Smooth muscle cell (in vitro differentiated cells): ENCODE data around the gene PRKN. TPM values are rescaled to one million over a fixed set of nuclear protein-coding genes. Genes with fewer than 3 reads are reported as not detected.

ENCODE experiments used
- DNase-seq: peaks from one replicate; lab custom pipeline; 2025; ENCODE audit not compliant: unreplicated experiment; lab: John Stamatoyannopoulos, UW
- H2AFZ ChIP-seq: fragments of 200-600 bp; sonication (generic); 2 replicates; pipeline ENCODE4 v1.6.0; 2016; ENCODE audit warnings: antibody characterized with exemption, low read depth, mild to moderate bottlenecking
- H3F3A ChIP-seq: fragments of 200-600 bp; sonication (generic); 2 replicates; pipeline ENCODE4 v1.6.0; 2017; ENCODE audit warnings: antibody characterized with exemption, low read depth
- H3K27ac ChIP-seq: fragments of 200-600 bp; sonication (generic); 2 replicates; pipeline ENCODE4 v1.5.1; 2016; ENCODE audit warnings: low read depth, mild to moderate bottlenecking
- H3K27me3 ChIP-seq: fragments of 200-600 bp; sonication (generic); 2 replicates; pipeline ENCODE4 v1.6.1; 2016; ENCODE audit warnings: low read depth, mild to moderate bottlenecking
- H3K36me3 ChIP-seq: fragments of 200-600 bp; sonication (generic); 2 replicates; pipeline ENCODE4 v1.5.1; 2016; ENCODE audit warnings: low read depth
- H3K4me1 ChIP-seq: fragments of 200-600 bp; sonication (generic); 2 replicates; pipeline ENCODE4 v1.5.1; 2016; ENCODE audit warnings: low read depth
- H3K4me2 ChIP-seq: fragments of 200-600 bp; sonication (generic); 2 replicates; pipeline ENCODE4 v1.6.0; 2016; ENCODE audit warnings: mild to moderate bottlenecking
- H3K4me3 ChIP-seq: fragments of 200-600 bp; sonication (generic); 2 replicates; pipeline ENCODE4 v1.5.1; 2016; ENCODE audit warnings: mild to moderate bottlenecking
- H3K79me2 ChIP-seq: fragments of 200-600 bp; sonication (generic); 2 replicates; pipeline ENCODE4 v1.6.0; 2016; ENCODE audit warnings: low read depth, mild to moderate bottlenecking
- H3K9ac ChIP-seq: fragments of 200-600 bp; sonication (generic); 2 replicates; pipeline ENCODE4 v1.6.0; 2016; ENCODE audit warnings: low read depth
- H3K9me3 ChIP-seq: fragments of 200-600 bp; sonication (generic); replicated peaks from 2 replicates; pipeline ENCODE4 v1.5.1; 2016; ENCODE audit warnings: low read depth
- H4K20me1 ChIP-seq: fragments of 200-600 bp; sonication (generic); 2 replicates; pipeline ENCODE4 v1.6.0; 2016; ENCODE audit warnings: low read depth
- WGBS: methylation state at CpG from one replicate; pipeline ENCODE4 v1.1.7; 2016; ENCODE audit warnings: low lambda C conversion rate; 5-methylcytosine and 5-hydroxymethylcytosine counted together
- polyA plus RNA-seq: library from polyadenylated mRNA; unstranded; fragments of >200 nt; fragmentation: Nextera tagmentation; extraction: Ambion mirVana; gene quantifications from 2 replicates; pipeline ENCODE4 v1.2.1, GENCODE V29; 2016
- total RNA-seq: library from RNA; depleted of rRNA; stranded (reverse); fragments of >200 nt; gene quantifications from 2 replicates; pipeline ENCODE4 v1.2.3, GENCODE V29; 2014
- TF ChIP-seq, protein P1 (sequence below): fragments of 200-600 bp; sonication (generic); IDR thresholded peaks from 2 replicates; pipeline ENCODE4 v1.5.1; 2017; ENCODE audit warnings: borderline replicate concordance, mild to moderate bottlenecking, antibody characterized with exemption; ENCODE audit not compliant: insufficient read depth, poor library complexity, severe bottlenecking

PRKN gene
- total and polyA plus RNA-seq, 2 experiments from 2014 or later, result 0.81 to 5.1 TPM

DNA sequence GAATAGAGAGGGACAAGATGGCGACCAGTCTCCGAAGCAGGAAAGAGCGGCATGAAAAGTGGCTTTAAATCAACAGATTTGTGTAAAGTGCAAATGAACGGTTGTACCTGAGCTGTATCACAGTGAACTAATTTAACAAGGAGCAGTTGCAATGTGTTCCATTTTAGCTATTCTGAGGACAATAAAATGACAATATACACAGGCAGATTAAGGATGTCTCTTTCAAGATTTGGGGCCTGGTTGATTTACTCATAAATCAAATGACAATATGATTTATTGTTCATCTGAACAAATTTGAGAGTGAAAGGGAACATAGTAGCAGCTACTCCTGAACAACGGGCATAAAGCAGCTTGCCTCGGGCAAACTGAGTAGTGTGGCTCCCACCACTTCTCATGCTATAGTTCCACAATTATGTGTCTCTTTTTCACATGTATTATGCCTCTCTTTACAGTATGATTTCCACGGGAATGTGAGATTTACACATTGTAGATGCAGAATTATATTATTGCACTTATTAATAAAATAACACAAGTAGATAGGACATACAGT lies 1249.6 kb downstream of the PRKN start:
- no peaks in the 10 kb centered on the region for H3K27me3 ChIP-seq

DNA sequence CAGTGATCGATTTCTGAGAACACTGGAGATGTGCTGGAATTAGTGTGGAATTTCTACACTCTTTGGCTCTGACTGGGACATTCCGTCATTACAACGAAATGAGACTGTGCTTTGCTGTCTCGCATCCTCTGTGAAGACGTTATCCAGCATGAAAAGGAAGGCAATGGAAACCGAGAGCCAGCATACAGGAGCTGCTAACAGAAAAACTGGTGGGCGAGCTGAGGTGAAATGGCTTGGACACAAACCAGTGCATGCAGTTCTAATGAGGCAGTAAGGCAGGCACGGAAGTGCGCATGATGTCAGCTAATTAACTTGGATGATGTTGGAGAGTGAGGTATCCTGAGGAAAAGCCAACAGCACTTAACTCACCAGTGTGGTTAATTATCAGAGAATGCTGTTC lies 1250.9 kb downstream of the PRKN start:
- DNase-seq, result no peak
- Histone ChIP-seq H3K36me3 (no peaks in the 10 kb centered on the region), H3K9me3 (no peaks in the 10 kb centered on the region), H4K20me1 (no peaks in the 10 kb centered on the region), H3K79me2 (no peaks in the 10 kb centered on the region), H3K4me3 (no peak overlapping the region), H2AFZ (no peak overlapping the region), H3K27me3 (no peaks in the 10 kb centered on the region), H3K27ac (peak overlapping the region; percentile 42), H3K4me1 (no peaks in the 10 kb centered on the region), H3K4me2 (peak overlapping the region; percentile 13), H3F3A (no peaks in the 10 kb centered on the region), H3K9ac (peak overlapping the region; percentile 36)
- 30% methylated on average over 9 of the region's 9 CpGs for WGBS
- TF ChIP-seq, protein P1, sequence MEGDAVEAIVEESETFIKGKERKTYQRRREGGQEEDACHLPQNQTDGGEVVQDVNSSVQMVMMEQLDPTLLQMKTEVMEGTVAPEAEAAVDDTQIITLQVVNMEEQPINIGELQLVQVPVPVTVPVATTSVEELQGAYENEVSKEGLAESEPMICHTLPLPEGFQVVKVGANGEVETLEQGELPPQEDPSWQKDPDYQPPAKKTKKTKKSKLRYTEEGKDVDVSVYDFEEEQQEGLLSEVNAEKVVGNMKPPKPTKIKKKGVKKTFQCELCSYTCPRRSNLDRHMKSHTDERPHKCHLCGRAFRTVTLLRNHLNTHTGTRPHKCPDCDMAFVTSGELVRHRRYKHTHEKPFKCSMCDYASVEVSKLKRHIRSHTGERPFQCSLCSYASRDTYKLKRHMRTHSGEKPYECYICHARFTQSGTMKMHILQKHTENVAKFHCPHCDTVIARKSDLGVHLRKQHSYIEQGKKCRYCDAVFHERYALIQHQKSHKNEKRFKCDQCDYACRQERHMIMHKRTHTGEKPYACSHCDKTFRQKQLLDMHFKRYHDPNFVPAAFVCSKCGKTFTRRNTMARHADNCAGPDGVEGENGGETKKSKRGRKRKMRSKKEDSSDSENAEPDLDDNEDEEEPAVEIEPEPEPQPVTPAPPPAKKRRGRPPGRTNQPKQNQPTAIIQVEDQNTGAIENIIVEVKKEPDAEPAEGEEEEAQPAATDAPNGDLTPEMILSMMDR, result no peak

More for the DNA sequence above, 1249.6 kb downstream of the PRKN start:
- Histone ChIP-seq H3K4me2 (no peak overlapping the region), H3K9me3 (no peaks in the 10 kb centered on the region), H3K79me2 (no peaks in the 10 kb centered on the region), H3K4me3 (no peak overlapping the region), H3K27ac (no peak overlapping the region), H3F3A (no peaks in the 10 kb centered on the region), H3K9ac (no peak overlapping the region), H2AFZ (no peak overlapping the region), H3K4me1 (peaks cover 6% of the 10 kb centered on the region), H3K36me3 (no peaks in the 10 kb centered on the region), H4K20me1 (no peaks in the 10 kb centered on the region)
- TF ChIP-seq, protein P1, result no peak
- 93% methylated on average over 7 of the region's 7 CpGs for WGBS
- DNase-seq, result no peak

DNA sequence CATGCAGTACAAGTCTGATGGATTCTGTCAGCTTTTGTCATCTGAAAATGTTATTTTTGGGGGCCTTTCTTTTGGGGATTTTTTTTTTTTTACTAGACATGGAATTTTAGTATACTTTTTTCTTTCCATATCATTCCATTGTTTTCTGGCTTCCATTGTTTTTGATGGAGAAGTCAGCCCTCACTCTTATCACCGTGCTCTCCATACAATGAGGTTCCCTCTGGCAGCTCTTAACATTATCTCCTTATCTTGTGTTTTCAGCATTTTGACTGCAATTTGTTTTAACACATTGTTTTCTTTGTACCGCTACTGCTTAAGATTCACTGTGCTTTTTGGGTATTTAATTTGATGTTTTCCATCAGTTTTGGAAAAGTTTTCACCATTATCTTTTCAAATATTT lies 1262.2 kb downstream of the PRKN start:
- Histone ChIP-seq H3K4me3 (no peak overlapping the region), H3K36me3 (no peaks in the 10 kb centered on the region), H3K27ac (no peak overlapping the region), H3F3A (no peaks in the 10 kb centered on the region), H3K9me3 (no peaks in the 10 kb centered on the region), H3K9ac (no peak overlapping the region), H3K27me3 (no peaks in the 10 kb centered on the region), H2AFZ (no peak overlapping the region), H3K4me2 (no peak overlapping the region), H3K4me1 (no peaks in the 10 kb centered on the region), H4K20me1 (no peaks in the 10 kb centered on the region), H3K79me2 (no peaks in the 10 kb centered on the region)
- DNase-seq, result no peak
- TF ChIP-seq, protein P1, result no peak
- 85% methylated on average over 2 of the region's 2 CpGs for WGBS

DNA sequence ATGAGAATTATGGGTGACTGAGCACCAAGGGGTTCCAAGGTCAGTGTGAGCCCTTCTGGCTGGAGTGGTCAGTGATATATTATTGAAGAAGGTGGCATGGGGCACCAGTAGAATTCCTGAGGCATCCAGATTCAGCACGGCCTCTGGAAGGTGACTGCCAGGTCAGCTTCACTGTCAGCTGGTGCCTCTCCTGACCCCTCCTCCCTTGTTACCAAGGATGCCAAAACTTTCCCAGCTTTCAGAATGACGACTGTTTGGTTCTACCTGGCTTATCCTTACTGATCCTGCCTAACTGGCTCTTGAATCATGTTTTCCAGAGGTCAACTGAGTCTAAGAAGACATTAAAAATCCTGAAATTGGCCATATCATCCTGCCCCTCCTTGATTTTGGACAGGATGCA lies 1264.5 kb downstream of the PRKN start:
- no peak overlapping the region for H3K4me3 ChIP-seq
- peaks cover 14% of the 10 kb centered on the region for H3F3A ChIP-seq
- H3K36me3 ChIP-seq, result no peaks in the 10 kb centered on the region
- TF ChIP-seq, protein P1, result no peak
- no peaks in the 10 kb centered on the region for H3K27me3 ChIP-seq
- no peak overlapping the region for H3K9ac ChIP-seq
- H3K9me3 ChIP-seq, result no peaks in the 10 kb centered on the region
- no peak overlapping the region for H3K4me2 ChIP-seq
- no peak overlapping the region for H3K27ac ChIP-seq
- no peaks in the 10 kb centered on the region for H4K20me1 ChIP-seq
- H3K79me2 ChIP-seq, result no peaks in the 10 kb centered on the region
- no peak for DNase-seq
- peaks cover 16% of the 10 kb centered on the region for H3K4me1 ChIP-seq
- H2AFZ ChIP-seq, result no peak overlapping the region
- 94% methylated on average over 2 of the region's 2 CpGs for WGBS
